CD8-positive, alpha-beta memory T cell (primary cell): Measurements from ENCODE around the gene NFAT5. TPM values are rescaled to one million over a fixed set of nuclear protein-coding genes. Genes with fewer than 3 reads are reported as not detected.

Experiments
- CTCF ChIA-PET: fragments of 350-600 bp; sonication (Branson Sonifier 250); formaldehyde crosslinking; loops from one replicate; lab custom pipeline; 2021; ENCODE audit warnings: antibody characterized with exemption; lab: Charles Lee
- POLR2A ChIA-PET: fragments of 350-600 bp; sonication (Branson Sonifier 250); formaldehyde crosslinking; loops from one replicate; lab custom pipeline; 2021; ENCODE audit warnings: antibody characterized with exemption; lab: Charles Lee
- DNase-seq, 5 donors: peaks; one replicate each; pipeline versions ENCODE4 v3.0.0 to v3.0.0-alpha.2; 2020 to 2022; ENCODE audit warnings: mixed read lengths in 1 of 5
- H3K27ac ChIP-seq: one replicate; pipeline ENCODE4 v1.7.0; 2013; ENCODE audit warnings: low read depth, mild to moderate bottlenecking, low read length, moderate library complexity
- H3K27me3 ChIP-seq: 2 replicates; pipeline ENCODE4 v1.7.0; 2013; ENCODE audit warnings: low read length, mild to moderate bottlenecking; ENCODE audit not compliant: insufficient read depth, poor library complexity, severe bottlenecking
- H3K36me3 ChIP-seq: 2 replicates; pipeline ENCODE4 v1.7.0; 2013; ENCODE audit warnings: mild to moderate bottlenecking, low read length, moderate library complexity; ENCODE audit not compliant: insufficient read depth
- H3K4me1 ChIP-seq: 2 replicates; pipeline ENCODE4 v1.7.0; 2013; ENCODE audit warnings: mild to moderate bottlenecking, low read length, moderate library complexity; ENCODE audit not compliant: insufficient read depth
- H3K4me3 ChIP-seq: 2 replicates; pipeline ENCODE4 v1.7.0; 2013; ENCODE audit warnings: mild to moderate bottlenecking, low read length
- H3K9me3 ChIP-seq: 2 replicates; pipeline ENCODE4 v1.7.0; 2013; ENCODE audit warnings: mild to moderate bottlenecking, low read length
- H3K27ac Mint-ChIP-seq, 8 donors: one replicate each; pipeline ENCODE4 v1.8.0; 2020 to 2021; ENCODE audit warnings: mixed read lengths in 8 of 8, mild to moderate bottlenecking in 6 of 8, inconsistent platforms in 3 of 8, moderate library complexity in 3 of 8
- H3K27me3 Mint-ChIP-seq, 2 donors: one replicate each; pipeline ENCODE4 v1.8.0; 2020 to 2021; ENCODE audit warnings: mixed read lengths in 2 of 2, mild to moderate bottlenecking in 1 of 2, moderate library complexity in 1 of 2
- H3K36me3 Mint-ChIP-seq, 3 donors: one replicate each; pipeline ENCODE4 v1.8.0; 2020 to 2021; ENCODE audit warnings: mixed read lengths in 3 of 3, inconsistent platforms in 1 of 3, mild to moderate bottlenecking in 1 of 3
- H3K4me1 Mint-ChIP-seq, 3 donors: one replicate each; pipeline ENCODE4 v1.8.0; 2020 to 2021; ENCODE audit warnings: mixed read lengths in 3 of 3, inconsistent platforms in 1 of 3, mild to moderate bottlenecking in 1 of 3
- H3K4me3 Mint-ChIP-seq, 7 donors: one replicate each; pipeline ENCODE4 v1.8.0; 2020 to 2021; ENCODE audit warnings: mixed read lengths in 7 of 7, mild to moderate bottlenecking in 6 of 7, moderate library complexity in 4 of 7, inconsistent platforms in 2 of 7
- H3K9me3 Mint-ChIP-seq, 5 donors: one replicate each; pipeline ENCODE4 v1.8.0; 2020 to 2022; ENCODE audit warnings: mixed read lengths in 5 of 5, mild to moderate bottlenecking in 3 of 5, moderate library complexity in 2 of 5, inconsistent platforms in 1 of 5
- polyA plus RNA-seq: library from polyadenylated mRNA; unstranded; fragments of 300-500 nt; fragmentation: Illumina TruSeq; gene quantifications from one replicate; pipeline ENCODE4 v1.2.3, GENCODE V29; 2021
- total RNA-seq, 2 experiments: library from RNA; stranded (reverse); gene quantifications; one replicate each; pipeline ENCODE4 v1.2.3, GENCODE V29; 2021

The NFAT5 gene
- total and polyA plus RNA-seq, 3 experiments from 2014 or later = 11.3 to 41.0 (median 39.0) TPM

DNA sequence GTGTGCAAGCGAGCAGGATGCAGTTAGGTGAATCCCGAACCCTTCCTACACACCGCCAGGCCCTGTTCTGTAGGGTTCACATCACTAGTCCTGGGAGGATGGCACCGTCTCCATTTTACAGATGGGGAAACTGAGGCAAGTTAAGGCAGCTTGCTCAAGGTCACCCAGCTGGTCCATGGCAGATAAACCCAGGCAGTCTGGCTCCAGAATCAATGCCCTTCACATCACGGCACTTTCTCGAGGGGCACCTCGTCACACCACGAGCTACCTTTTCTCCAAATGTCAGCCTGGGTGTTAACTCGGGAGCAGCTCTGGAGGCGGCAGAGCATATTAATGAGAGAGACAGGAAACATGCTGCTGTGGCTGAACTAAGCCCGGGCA lies 179.5 kb downstream of the NFAT5 start:
- H3K27ac ChIP-seq = no peak overlapping the region
- POLR2A ChIA-PET = no interaction called here

DNA sequence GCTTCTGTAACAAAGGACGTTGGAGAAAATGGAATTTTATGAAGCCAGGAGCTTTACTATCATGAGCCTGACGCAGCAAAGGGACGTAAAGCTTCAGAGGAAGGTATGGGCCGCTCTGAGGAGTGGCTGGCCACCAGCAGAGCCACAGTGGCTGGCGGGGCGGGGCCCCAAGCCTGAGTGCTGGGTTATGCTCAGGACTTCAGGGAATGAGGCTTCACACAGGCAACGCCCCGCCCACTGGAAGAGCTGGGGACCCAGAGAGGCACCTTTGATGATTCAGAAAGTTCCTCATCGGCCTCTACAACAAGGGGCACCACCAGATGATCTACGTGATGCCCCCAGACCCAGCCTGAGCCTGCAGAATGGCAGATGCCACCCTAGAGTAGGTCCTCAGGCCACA lies 180.2 kb downstream of the NFAT5 start:
- H3K4me1 Mint-ChIP-seq = peaks cover 0 to 4% (median 0%) of the 10 kb centered on the region in 3 donors
- Histone ChIP-seq H3K9me3 (no peaks in the 10 kb centered on the region), H3K27ac (no peak overlapping the region), H3K4me1 (no peaks in the 10 kb centered on the region), H3K4me3 (no peak overlapping the region), H3K27me3 (no peaks in the 10 kb centered on the region), H3K36me3 (peaks cover 65% of the 10 kb centered on the region)
- ChIA-PET POLR2A (no interaction called here), CTCF (interaction anchor here (2.9 kb wide), 1 partner anchor 9 kb away, joined by 10 read pairs; the partner anchor contains the start of gene NOB1)
- H3K36me3 Mint-ChIP-seq = peaks cover 11 to 92% (median 25%) of the 10 kb centered on the region in 3 donors
- H3K4me3 Mint-ChIP-seq = no peak overlapping the region
- no peaks in the 10 kb centered on the region for H3K9me3 Mint-ChIP-seq
- no peak overlapping the region for H3K27ac Mint-ChIP-seq
- no peak for DNase-seq
- H3K27me3 Mint-ChIP-seq = no peaks in the 10 kb centered on the region

More for the DNA sequence above, 179.5 kb downstream of the NFAT5 start:
- Histone ChIP-seq H3K36me3 (peaks cover 60% of the 10 kb centered on the region), H3K9me3 (no peaks in the 10 kb centered on the region), H3K4me1 (no peaks in the 10 kb centered on the region), H3K27me3 (no peaks in the 10 kb centered on the region), H3K4me3 (no peak overlapping the region)
- Mint-ChIP-seq H3K4me3 (no peak overlapping the region), H3K27ac (no peak overlapping the region), H3K9me3 (no peaks in the 10 kb centered on the region), H3K4me1 (peaks cover 0 to 4% (median 0%) of the 10 kb centered on the region in 3 donors), H3K27me3 (no peaks in the 10 kb centered on the region), H3K36me3 (peaks cover 11 to 90% (median 28%) of the 10 kb centered on the region in 3 donors)
- no peak for DNase-seq
- CTCF ChIA-PET = interaction anchor here (2.9 kb wide), 1 partner anchor 9 kb away, joined by 10 read pairs; the partner anchor contains the start of gene NOB1

DNA sequence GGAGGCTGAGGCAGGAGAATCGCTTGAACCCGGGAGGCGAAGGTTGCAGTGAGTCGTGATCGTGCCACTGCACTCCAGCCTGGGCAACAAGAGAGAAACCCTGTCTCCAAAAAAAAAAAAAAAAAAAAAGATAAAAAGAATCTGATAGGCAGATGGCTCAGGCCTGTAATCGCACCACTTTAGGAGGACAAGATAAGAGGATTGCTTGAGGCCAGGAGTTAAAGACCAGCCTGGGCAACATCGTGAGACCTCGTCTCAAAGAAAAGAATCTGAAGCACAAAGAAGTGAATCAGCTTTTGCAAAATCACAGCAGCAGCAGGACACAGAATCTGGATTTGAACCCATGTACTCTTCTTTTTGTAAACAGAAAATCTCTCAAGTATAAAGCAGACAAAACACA lies 181.3 kb downstream of the NFAT5 start:
- H3K4me3 ChIP-seq = no peak overlapping the region
- Mint-ChIP-seq H3K4me3 (no peak overlapping the region), H3K27ac (peak overlapping the region in 1 of 8 donors; percentile 44), H3K27me3 (no peaks in the 10 kb centered on the region), H3K9me3 (no peaks in the 10 kb centered on the region), H3K36me3 (peaks cover 11 to 91% (median 25%) of the 10 kb centered on the region in 3 donors), H3K4me1 (peaks cover 1 to 11% (median 2%) of the 10 kb centered on the region in 3 donors)
- POLR2A ChIA-PET = no interaction called here
- no peak overlapping the region for H3K27ac ChIP-seq
- DNase-seq = no peak
- no peaks in the 10 kb centered on the region for H3K4me1 ChIP-seq
- CTCF ChIA-PET = interaction anchor here (2.9 kb wide), 1 partner anchor 7 kb away, joined by 10 read pairs; the partner anchor contains the start of gene NOB1
- H3K27me3 ChIP-seq = no peaks in the 10 kb centered on the region
- peaks cover 67% of the 10 kb centered on the region for H3K36me3 ChIP-seq
- no peaks in the 10 kb centered on the region for H3K9me3 ChIP-seq

DNA sequence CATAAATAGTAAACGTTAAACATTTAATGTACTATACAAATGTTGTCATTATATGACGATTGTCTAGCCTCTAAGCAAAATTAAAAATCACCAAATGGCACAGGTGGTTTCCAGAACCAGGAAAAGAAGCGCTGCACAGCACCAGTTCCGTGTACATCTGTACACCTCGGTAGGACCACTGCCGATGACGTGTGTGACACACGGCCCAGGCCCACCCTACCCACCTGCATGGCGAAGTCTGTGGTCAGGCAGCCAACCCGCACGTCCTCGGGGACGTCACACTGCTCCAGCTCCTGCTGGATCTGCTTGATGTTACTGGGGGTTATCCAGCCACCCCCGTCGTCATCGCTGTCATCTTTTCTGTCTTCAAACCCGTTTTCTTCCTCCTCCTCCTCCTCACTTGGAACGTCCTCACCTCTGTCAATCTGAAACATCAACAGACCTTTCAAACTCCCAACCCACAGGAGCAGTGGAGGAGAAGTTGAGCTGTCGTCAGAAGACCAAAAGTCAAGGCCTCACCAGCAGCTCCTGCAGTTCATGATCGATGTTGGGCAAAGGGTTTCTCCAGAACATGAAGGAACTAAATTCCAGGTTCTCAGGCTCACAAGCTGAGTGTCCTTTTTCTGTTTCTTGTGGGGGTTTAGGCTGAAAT lies 183.1 kb downstream of the NFAT5 start:
- H3K27me3 ChIP-seq = no peaks in the 10 kb centered on the region
- H3K36me3 ChIP-seq = peaks cover 63% of the 10 kb centered on the region
- Mint-ChIP-seq H3K27me3 (no peaks in the 10 kb centered on the region), H3K4me3 (peak overlapping the region in 1 of 7 donors; percentile 48), H3K27ac (peak overlapping the region in 1 of 8 donors; percentile 75), H3K4me1 (peaks cover 13 to 28% (median 15%) of the 10 kb centered on the region in 3 donors), H3K9me3 (no peaks in the 10 kb centered on the region), H3K36me3 (peaks cover 11 to 82% (median 18%) of the 10 kb centered on the region in 3 donors)
- POLR2A ChIA-PET = no interaction called here
- no peaks in the 10 kb centered on the region for H3K9me3 ChIP-seq
- CTCF ChIA-PET = interaction anchor here (1.1 kb wide), 1 partner anchor 40 kb away, joined by 4 read pairs; no protein-coding TSS in a partner anchor
- no peak for DNase-seq
- H3K4me3 ChIP-seq = no peak overlapping the region
- H3K4me1 ChIP-seq = peaks cover 10% of the 10 kb centered on the region
- H3K27ac ChIP-seq = no peak overlapping the region

DNA sequence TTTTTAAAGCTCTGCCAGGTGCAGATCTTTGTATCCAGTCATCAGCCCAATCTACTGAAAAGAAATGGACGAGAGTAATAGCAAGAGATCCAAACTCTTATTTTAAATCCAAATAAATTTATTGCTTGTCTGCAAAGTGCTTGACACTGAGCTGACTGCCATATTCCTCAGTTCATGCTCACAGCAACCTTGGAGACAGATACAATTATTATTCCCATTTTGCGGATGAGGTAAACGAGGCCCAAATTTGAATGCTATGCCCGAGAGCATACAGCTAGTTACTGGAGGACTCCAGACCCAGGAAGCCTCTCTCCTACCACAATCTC lies 188.3 kb downstream of the NFAT5 start:
- peak overlapping the region; percentile 97 to 100 (median 100) for H3K4me3 Mint-ChIP-seq
- no peak for DNase-seq
- Histone ChIP-seq H3K4me1 (peaks cover 14% of the 10 kb centered on the region), H3K9me3 (no peaks in the 10 kb centered on the region), H3K4me3 (peak overlapping the region; percentile 98), H3K27me3 (no peaks in the 10 kb centered on the region), H3K27ac (peak overlapping the region; percentile 86), H3K36me3 (peaks cover 18% of the 10 kb centered on the region)
- peaks cover 0 to 1% of the 10 kb centered on the region in 2 donors for H3K27me3 Mint-ChIP-seq
- ChIA-PET CTCF (interaction anchor here (0.6 to 3.5 kb wide), 30 partner anchors 9 to 705 kb away, joined by 3 to 96 read pairs (median 4); partner anchors contain the start of gene NQO1), POLR2A (interaction anchor here (0.6 to 2.3 kb wide), 10 partner anchors 9 to 508 kb away, joined by 3 to 19 read pairs (median 4); partner anchors contain the start of genes NQO1 and WWP2)
- peaks cover 2 to 37% (median 4%) of the 10 kb centered on the region in 3 donors for H3K36me3 Mint-ChIP-seq
- H3K27ac Mint-ChIP-seq = peak overlapping the region; percentile 94 to 99 (median 99)
- peaks cover 23 to 37% (median 26%) of the 10 kb centered on the region in 3 donors for H3K4me1 Mint-ChIP-seq
- H3K9me3 Mint-ChIP-seq = no peaks in the 10 kb centered on the region

Other genes with a start within 250 kb of the NFAT5 start
- 10 to 100 TPM; 29.1 to 34.9 TPM for gene PDF, start 235.4 kb upstream of the NFAT5 start, total RNA-seq
- gene PDF, start 235.4 kb upstream of the NFAT5 start, polyA plus RNA-seq = 17.4 TPM
- 10 to 100 TPM; 38.1 to 40.0 TPM for gene COG8, start 226.4 kb upstream of the NFAT5 start, total RNA-seq
- gene COG8, start 226.4 kb upstream of the NFAT5 start, polyA plus RNA-seq = 42.3 TPM
- 10 to 100 TPM; 73.8 to 80.1 TPM for gene NIP7, start 226.2 kb upstream of the NFAT5 start, total RNA-seq
- gene NIP7, start 226.2 kb upstream of the NFAT5 start, polyA plus RNA-seq = 23.7 TPM
- gene TMED6, start 214.2 kb upstream of the NFAT5 start, total RNA-seq = 1 to 10 TPM in 1 of 2 experiments, under 1 TPM in 1; 0.80 to 1.4 TPM
- not detected for gene TMED6, start 214.2 kb upstream of the NFAT5 start, polyA plus RNA-seq
- gene TERF2, start 180.0 kb upstream of the NFAT5 start, total RNA-seq = 10 to 100 TPM; 55.4 to 60.6 TPM
- gene TERF2, start 180.0 kb upstream of the NFAT5 start, polyA plus RNA-seq = 29.5 TPM
- gene CYB5B, start 141.3 kb upstream of the NFAT5 start, total RNA-seq = 100 to 1,000 TPM; 152 to 153 TPM
- 115 TPM for gene CYB5B, start 141.3 kb upstream of the NFAT5 start, polyA plus RNA-seq
- 10 to 100 TPM; 16.0 to 16.9 TPM for gene NQO1, start 160.6 kb downstream of the NFAT5 start, total RNA-seq
- 3.1 TPM for gene NQO1, start 160.6 kb downstream of the NFAT5 start, polyA plus RNA-seq
- gene NOB1, start 189.0 kb downstream of the NFAT5 start, total RNA-seq = 100 to 1,000 TPM; 129 to 137 TPM
- 43.5 TPM for gene NOB1, start 189.0 kb downstream of the NFAT5 start, polyA plus RNA-seq
- 10 to 100 TPM; 41.0 to 46.3 TPM for gene WWP2, start 196.4 kb downstream of the NFAT5 start, total RNA-seq
- 50.6 TPM for gene WWP2, start 196.4 kb downstream of the NFAT5 start, polyA plus RNA-seq